ENCODE results near the gene LRIG1.

DNA sequence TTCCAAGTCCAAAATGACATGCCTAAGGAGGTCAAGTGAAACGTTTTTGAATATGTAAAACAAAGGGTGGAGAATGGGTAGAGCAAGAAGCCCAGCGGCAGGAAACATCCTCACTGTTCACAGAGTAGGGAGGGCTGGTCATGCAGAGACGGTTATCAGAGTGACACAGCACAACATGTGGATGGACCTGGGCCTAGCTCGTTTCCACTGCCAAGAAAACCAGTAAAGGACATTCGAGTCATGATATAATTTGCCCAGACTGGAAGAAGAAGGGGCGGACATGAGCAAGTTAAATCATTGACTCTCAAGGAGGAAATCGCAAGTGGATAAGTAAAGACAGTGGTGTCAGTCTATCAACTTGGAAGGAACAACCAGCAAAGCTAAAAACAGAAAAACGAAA is 89.3 kb downstream of the LRIG1 start:
- no peak for TF ChIP-seq YY1 (IDR thresholded peaks at IDR 0.05; ENCODE audit: low read depth)
- no peak for TF ChIP-seq EGR1 (IDR thresholded peaks at IDR 0.05)
- TF ChIP-seq CEBPB (IDR thresholded peaks at IDR 0.05): no peak
- TF ChIP-seq EP300 (IDR thresholded peaks at IDR 0.05; ENCODE audit: borderline replicate concordance): no peak
- TF ChIP-seq, protein P1, sequence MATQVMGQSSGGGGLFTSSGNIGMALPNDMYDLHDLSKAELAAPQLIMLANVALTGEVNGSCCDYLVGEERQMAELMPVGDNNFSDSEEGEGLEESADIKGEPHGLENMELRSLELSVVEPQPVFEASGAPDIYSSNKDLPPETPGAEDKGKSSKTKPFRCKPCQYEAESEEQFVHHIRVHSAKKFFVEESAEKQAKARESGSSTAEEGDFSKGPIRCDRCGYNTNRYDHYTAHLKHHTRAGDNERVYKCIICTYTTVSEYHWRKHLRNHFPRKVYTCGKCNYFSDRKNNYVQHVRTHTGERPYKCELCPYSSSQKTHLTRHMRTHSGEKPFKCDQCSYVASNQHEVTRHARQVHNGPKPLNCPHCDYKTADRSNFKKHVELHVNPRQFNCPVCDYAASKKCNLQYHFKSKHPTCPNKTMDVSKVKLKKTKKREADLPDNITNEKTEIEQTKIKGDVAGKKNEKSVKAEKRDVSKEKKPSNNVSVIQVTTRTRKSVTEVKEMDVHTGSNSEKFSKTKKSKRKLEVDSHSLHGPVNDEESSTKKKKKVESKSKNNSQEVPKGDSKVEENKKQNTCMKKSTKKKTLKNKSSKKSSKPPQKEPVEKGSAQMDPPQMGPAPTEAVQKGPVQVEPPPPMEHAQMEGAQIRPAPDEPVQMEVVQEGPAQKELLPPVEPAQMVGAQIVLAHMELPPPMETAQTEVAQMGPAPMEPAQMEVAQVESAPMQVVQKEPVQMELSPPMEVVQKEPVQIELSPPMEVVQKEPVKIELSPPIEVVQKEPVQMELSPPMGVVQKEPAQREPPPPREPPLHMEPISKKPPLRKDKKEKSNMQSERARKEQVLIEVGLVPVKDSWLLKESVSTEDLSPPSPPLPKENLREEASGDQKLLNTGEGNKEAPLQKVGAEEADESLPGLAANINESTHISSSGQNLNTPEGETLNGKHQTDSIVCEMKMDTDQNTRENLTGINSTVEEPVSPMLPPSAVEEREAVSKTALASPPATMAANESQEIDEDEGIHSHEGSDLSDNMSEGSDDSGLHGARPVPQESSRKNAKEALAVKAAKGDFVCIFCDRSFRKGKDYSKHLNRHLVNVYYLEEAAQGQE (IDR thresholded peaks at IDR 0.05; ENCODE audit: low read depth): no peak
- TF ChIP-seq ZBTB7A (IDR thresholded peaks at IDR 0.05; ENCODE audit: low read depth): no peak
- no peak for TF ChIP-seq RAD21 (IDR thresholded peaks at IDR 0.05; ENCODE audit: low read depth)
- TF ChIP-seq, protein P2, sequence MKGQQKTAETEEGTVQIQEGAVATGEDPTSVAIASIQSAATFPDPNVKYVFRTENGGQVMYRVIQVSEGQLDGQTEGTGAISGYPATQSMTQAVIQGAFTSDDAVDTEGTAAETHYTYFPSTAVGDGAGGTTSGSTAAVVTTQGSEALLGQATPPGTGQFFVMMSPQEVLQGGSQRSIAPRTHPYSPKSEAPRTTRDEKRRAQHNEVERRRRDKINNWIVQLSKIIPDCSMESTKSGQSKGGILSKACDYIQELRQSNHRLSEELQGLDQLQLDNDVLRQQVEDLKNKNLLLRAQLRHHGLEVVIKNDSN (IDR thresholded peaks at IDR 0.05): no peak
- no peak for TF ChIP-seq TCF12 (IDR thresholded peaks at IDR 0.05; ENCODE audit: low read depth)

Data from Ishikawa (cell line).